Measurements from ENCODE around the gene TLE1.

TLE1 gene

DNA sequence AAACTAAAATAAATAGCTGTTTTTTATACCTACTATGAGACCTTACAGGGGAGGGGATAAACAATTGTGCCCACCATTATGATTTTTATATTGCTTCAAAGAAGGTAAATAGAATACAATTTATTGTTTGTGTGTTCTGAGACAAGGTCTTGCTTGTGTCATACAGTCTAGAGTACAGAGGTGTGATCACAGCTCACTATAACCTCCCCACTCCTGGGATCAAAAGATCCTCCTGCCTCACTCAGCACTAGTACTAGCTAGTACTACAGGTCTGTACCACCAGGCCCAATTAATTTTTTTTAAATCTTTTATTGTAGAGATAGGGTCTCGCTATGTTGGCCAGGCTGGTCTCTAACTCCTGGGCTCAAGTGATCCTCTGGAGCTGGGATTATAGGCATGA is 11.3 kb downstream of the TLE1 start:
- Histone ChIP-seq H3K36me3 (peaks cover 89% of the 10 kb centered on the region), H3K27me3 (ENCODE audit: insufficient read depth, low read depth, severe bottlenecking) (no peaks in the 10 kb centered on the region), H3K9me3 (ENCODE audit: severe bottlenecking) (no peaks in the 10 kb centered on the region), H3K27ac (no peak overlapping the region), H3K4me3 (ENCODE audit: low read depth, low read length) (no peak overlapping the region)
- TF ChIP-seq, protein P1, sequence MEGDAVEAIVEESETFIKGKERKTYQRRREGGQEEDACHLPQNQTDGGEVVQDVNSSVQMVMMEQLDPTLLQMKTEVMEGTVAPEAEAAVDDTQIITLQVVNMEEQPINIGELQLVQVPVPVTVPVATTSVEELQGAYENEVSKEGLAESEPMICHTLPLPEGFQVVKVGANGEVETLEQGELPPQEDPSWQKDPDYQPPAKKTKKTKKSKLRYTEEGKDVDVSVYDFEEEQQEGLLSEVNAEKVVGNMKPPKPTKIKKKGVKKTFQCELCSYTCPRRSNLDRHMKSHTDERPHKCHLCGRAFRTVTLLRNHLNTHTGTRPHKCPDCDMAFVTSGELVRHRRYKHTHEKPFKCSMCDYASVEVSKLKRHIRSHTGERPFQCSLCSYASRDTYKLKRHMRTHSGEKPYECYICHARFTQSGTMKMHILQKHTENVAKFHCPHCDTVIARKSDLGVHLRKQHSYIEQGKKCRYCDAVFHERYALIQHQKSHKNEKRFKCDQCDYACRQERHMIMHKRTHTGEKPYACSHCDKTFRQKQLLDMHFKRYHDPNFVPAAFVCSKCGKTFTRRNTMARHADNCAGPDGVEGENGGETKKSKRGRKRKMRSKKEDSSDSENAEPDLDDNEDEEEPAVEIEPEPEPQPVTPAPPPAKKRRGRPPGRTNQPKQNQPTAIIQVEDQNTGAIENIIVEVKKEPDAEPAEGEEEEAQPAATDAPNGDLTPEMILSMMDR (IDR thresholded peaks at IDR 0.05; ENCODE audit: low read depth, low read length): no peak
- no peak for DNase-seq

DNA sequence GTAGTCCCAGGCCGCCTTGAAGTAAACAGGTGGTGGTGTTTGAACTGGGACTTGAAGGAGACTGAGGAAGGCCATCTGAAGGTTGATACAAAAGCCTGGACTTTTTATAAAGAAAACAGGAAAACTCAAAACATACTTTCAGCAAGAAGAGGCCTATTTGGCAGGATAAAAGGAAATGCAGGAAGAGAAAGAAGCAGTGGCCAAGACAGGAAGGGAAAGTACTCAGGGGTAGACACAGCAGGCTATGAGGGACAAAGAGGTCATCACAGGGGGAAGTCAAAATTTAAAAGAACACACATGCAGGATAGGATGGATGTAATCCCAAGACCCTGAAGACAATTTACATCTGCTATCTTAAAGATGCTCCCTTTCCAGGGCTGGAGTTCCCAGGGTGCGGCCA is 13.0 kb downstream of the TLE1 start:
- DNase-seq: no peak
- Histone ChIP-seq H3K4me3 (ENCODE audit: low read depth, low read length) (no peak overlapping the region), H3K36me3 (peaks cover 80% of the 10 kb centered on the region), H3K27me3 (ENCODE audit: insufficient read depth, low read depth, severe bottlenecking) (no peaks in the 10 kb centered on the region), H3K27ac (no peak overlapping the region), H3K9me3 (ENCODE audit: severe bottlenecking) (no peaks in the 10 kb centered on the region)
- TF ChIP-seq, protein P1 (IDR thresholded peaks at IDR 0.05; ENCODE audit: low read depth, low read length): no peak

DNA sequence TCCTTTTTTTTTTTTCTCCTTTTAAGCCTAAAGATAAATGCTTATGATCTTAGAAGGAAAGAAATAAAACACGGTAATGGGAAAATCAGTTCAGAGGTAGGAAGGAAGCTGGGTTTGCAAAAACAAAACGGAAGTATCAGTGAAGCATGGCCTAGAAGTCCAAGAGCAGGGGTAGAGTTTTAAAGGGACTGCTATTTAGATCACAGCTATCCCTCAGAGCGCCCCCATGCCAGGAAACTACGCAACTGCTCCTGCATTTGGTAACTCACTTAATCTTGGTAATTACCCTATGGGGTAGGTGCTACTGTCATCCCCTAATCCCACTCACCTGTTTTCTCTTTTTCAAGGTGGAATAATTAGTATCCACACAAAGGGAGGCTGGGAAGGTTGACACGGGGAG is 16.0 kb downstream of the TLE1 start:
- H3K27ac ChIP-seq: no peak overlapping the region
- TF ChIP-seq, protein P1 (IDR thresholded peaks at IDR 0.05; ENCODE audit: low read depth, low read length): 0 out of 2 replicates have a peak, but pooled peaks have one; percentile 20
- H3K36me3 ChIP-seq: peaks cover 73% of the 10 kb centered on the region
- H3K4me3 ChIP-seq (ENCODE audit: low read depth, low read length): no peak overlapping the region
- H3K27me3 ChIP-seq (ENCODE audit: insufficient read depth, low read depth, severe bottlenecking): no peaks in the 10 kb centered on the region
- DNase-seq: no peak
- H3K9me3 ChIP-seq (ENCODE audit: severe bottlenecking): no peaks in the 10 kb centered on the region

DNA sequence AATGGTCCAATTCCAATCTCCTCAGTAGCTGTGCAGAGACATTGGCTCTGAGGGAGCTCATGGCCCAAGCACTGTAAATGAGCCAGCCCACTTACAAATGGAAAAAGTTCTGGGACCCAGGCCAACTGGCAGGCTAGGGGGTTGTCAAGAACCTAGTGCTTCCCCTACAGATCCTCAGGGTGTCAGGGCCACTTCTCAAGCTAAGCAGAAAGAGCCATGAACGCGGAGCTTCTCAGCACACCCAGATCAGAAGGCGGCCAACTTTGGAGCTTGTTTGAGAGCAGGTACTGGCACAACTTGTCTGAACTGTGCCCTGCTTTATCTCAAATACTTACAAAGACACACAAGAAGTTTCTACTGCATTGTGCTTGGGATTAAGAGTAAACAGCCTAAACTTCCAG is 17.5 kb downstream of the TLE1 start:
- Histone ChIP-seq H3K9me3 (ENCODE audit: severe bottlenecking) (no peaks in the 10 kb centered on the region), H3K27me3 (ENCODE audit: insufficient read depth, low read depth, severe bottlenecking) (no peaks in the 10 kb centered on the region), H3K4me3 (ENCODE audit: low read depth, low read length) (no peak overlapping the region), H3K36me3 (peaks cover 68% of the 10 kb centered on the region), H3K27ac (no peak overlapping the region)
- TF ChIP-seq, protein P1 (IDR thresholded peaks at IDR 0.05; ENCODE audit: low read depth, low read length): no peak
- no peak for DNase-seq

DNA sequence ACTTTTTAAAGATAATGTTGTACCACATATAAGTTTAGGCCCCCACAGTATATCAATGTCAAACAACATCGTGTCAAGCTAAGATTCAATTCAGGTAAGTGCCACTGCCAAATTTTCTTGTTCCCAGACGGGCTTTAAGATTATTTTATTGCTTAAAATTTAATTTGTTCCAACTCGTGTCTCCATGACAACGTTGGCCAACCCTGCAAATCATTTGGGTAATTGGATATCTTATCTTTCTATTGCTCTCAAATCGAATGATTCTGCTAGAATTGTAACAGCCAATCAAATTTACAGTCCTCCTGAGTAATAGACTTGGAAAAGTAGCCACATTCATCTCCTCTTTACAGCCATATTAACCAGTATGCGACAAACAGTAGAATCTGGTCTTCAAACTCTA is 19.5 kb downstream of the TLE1 start:
- DNase-seq: no peak
- Histone ChIP-seq H3K9me3 (ENCODE audit: severe bottlenecking) (no peaks in the 10 kb centered on the region), H3K4me3 (ENCODE audit: low read depth, low read length) (no peak overlapping the region), H3K36me3 (peaks cover 56% of the 10 kb centered on the region), H3K27ac (peak overlapping the region; percentile 63), H3K27me3 (ENCODE audit: insufficient read depth, low read depth, severe bottlenecking) (no peaks in the 10 kb centered on the region)
- TF ChIP-seq, protein P1 (IDR thresholded peaks at IDR 0.05; ENCODE audit: low read depth, low read length): no peak

DNA sequence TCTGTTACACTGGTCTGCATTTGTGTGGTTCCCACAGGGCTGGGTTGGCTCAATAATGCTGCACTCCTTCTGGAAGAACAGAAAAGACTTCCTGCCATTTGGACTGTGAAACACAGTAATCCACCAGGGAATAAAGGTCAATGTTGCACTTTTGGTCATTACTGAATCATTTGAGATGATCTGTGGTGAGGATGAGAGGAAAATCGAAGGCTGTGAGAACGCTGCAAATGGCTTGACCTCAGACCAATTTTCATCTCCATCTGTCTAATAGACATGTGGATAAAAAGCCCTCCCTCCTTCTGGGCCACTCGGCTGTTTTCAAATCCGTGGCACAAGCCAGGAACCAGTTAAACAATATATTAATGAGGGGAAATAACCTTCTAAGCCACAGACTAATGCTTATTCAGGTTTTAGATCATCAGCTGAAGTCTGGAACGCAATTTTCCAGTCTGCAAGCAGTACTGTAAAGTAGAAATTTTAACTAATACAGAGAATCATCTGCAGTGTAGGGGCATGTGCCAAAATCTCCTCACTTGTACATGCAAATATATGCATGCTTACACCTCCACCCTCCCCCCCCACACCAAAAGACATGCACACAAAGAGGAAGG is 20.2 kb downstream of the TLE1 start:
- H3K27ac ChIP-seq: peak overlapping the region; percentile 63
- H3K4me3 ChIP-seq (ENCODE audit: low read depth, low read length): no peak overlapping the region
- H3K36me3 ChIP-seq: peaks cover 55% of the 10 kb centered on the region
- H3K27me3 ChIP-seq (ENCODE audit: insufficient read depth, low read depth, severe bottlenecking): no peaks in the 10 kb centered on the region
- DNase-seq: peak; percentile 56
- no peaks in the 10 kb centered on the region for H3K9me3 ChIP-seq (ENCODE audit: severe bottlenecking)
- TF ChIP-seq, protein P1 (IDR thresholded peaks at IDR 0.05; ENCODE audit: low read depth, low read length): no peak

Measured in WERI-Rb-1 (cell line).